Anterior cingulate cortex (tissue), 58 donors: ENCODE results near the gene ABCC12.
"Not testable (repeated sequence)": the region's sequence is repeated elsewhere in the genome, so short reads cannot be mapped to it uniquely, and the experiment has no call there.

ENCODE experiments used
- DNase-seq, 58 donors: peaks; one replicate each; lab custom pipeline; 2025; lab: John Stamatoyannopoulos, UW

Gene ABCC12

GRCh38 chr16:48168075-48168474 lies 12.3 kb upstream of the ABCC12 start:
- no peak for DNase-seq

GRCh38 chr16:48166617-48167016 lies 10.8 kb upstream of the ABCC12 start:
- not testable (repeated sequence) for DNase-seq

GRCh38 chr16:48165961-48166578 lies 10.3 kb upstream of the ABCC12 start:
- DNase-seq = no peak

GRCh38 chr16:48164907-48165715 lies 9.3 kb upstream of the ABCC12 start:
- peak in 57 of 58 donors; percentile 9 to 81 (median 53) for DNase-seq

GRCh38 chr16:48162839-48163410 lies 7.1 kb upstream of the ABCC12 start:
- DNase-seq = no peak

- no peak for DNase-seq
Observed at GRCh38 chr16:48161906-48162305, 6.1 kb upstream of the ABCC12 start.

GRCh38 chr16:48160575-48160974 lies 4.8 kb upstream of the ABCC12 start:
- no peak for DNase-seq

- DNase-seq = no peak
Observed at GRCh38 chr16:48158296-48158695, 2.5 kb upstream of the ABCC12 start.

GRCh38 chr16:48157794-48158193 lies 2.0 kb upstream of the ABCC12 start:
- DNase-seq = no peak

GRCh38 chr16:48157302-48157701 lies 1.5 kb upstream of the ABCC12 start:
- DNase-seq = no peak

- peak in 57 of 58 donors; percentile 16 to 91 (median 59) for DNase-seq
Observed at GRCh38 chr16:48156790-48157209, 1.0 kb upstream of the ABCC12 start.

GRCh38 chr16:48153774-48154173 lies 2.0 kb downstream of the ABCC12 start:
- peak in 1 of 58 donors; percentile 3 for DNase-seq

GRCh38 chr16:48152226-48152625 lies 3.6 kb downstream of the ABCC12 start:
- DNase-seq = no peak

- DNase-seq = no peak
Observed at GRCh38 chr16:48150707-48151106, 5.1 kb downstream of the ABCC12 start.

GRCh38 chr16:48146710-48147109 lies 9.1 kb downstream of the ABCC12 start:
- DNase-seq = no peak

- DNase-seq = no peak
Observed at GRCh38 chr16:48146131-48146530, 9.7 kb downstream of the ABCC12 start.

GRCh38 chr16:48143812-48144368 lies 11.9 kb downstream of the ABCC12 start:
- peak in 1 of 58 donors; percentile 26 for DNase-seq

GRCh38 chr16:48140821-48141220 lies 15.0 kb downstream of the ABCC12 start:
- DNase-seq = no peak

- DNase-seq = no peak
Observed at GRCh38 chr16:48139517-48139916, 16.3 kb downstream of the ABCC12 start.

GRCh38 chr16:48138543-48138942 lies 17.2 kb downstream of the ABCC12 start:
- no peak for DNase-seq

GRCh38 chr16:48137822-48138221 lies 18.0 kb downstream of the ABCC12 start:
- no peak for DNase-seq
